Hematopoietic multipotent progenitor cell (in vitro differentiated cells): Measurements from ENCODE around the gene ODAM. TPM values are rescaled to one million over a fixed set of nuclear protein-coding genes. Genes with fewer than 3 reads are reported as not detected.
"Not testable (repeated sequence)": the region's sequence is repeated elsewhere in the genome, so short reads cannot be mapped to it uniquely, and the experiment has no call there.

Experiments used
- DNase-seq, 3 donors: peaks; one replicate each; pipeline ENCODE4 v3.0.0-alpha.2; 2011 to 2015; ENCODE audit warnings: low read depth in 2 of 3, low spot score in 2 of 3
- total RNA-seq: library from RNA; depleted of rRNA; stranded (reverse); fragments of >200 nt; gene quantifications from one replicate; pipeline ENCODE4 v1.2.3, GENCODE V29; 2012

ODAM gene
- total RNA-seq, 1 donor: not detected

DNA sequence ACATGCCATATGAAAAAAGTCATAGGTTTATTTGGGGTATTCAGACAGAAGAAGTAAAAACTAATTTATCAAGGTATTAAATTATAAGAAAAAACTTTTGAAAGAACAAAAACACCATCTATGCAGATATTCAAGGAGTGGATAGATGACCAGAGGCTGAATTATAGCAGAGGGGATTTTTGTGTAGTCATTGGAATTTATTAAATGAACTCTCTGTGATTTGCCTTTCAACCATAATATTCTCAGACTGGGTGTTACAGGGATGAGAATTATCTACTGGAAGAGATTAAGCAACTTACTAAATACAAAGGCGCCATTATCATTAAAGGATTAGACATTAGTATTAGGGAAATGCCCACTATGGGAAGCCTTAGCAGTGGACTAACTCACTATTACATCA lies 21.0 kb downstream of the ODAM start:
- not testable (repeated sequence) for DNase-seq

GRCh38 chr4:70221389-70221788 lies 25.9 kb downstream of the ODAM start:
- not testable (repeated sequence) for DNase-seq

DNA sequence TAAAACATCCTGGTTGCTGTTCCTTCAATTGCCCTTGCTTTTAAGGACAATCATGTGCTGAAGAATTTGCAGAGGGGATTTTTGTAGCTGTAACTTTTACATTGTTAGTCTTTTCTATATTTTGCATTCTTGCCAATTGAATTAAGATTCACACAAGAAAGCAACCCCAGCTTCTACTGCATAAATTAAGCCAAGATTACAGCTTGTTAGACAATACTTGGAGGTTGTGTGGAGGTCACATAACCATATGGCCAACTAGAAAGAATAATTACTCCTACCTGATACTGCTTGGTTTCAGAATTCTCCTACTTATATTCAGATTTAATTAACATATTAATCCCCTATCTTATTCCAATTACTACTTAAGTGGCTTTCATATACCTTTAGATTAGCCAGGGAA lies 26.3 kb downstream of the ODAM start:
- not testable (repeated sequence) for DNase-seq

GRCh38 chr4:70225824-70226223 lies 30.3 kb downstream of the ODAM start, which contains the start of gene FDCSP:
TSS of gene FDCSP (plus strand) at chr4:70226124. CDS start at chr4:70231195, 5,071 bp downstream.
- DNase-seq: no peak

GRCh38 chr4:70236125-70236524 lies 40.6 kb downstream of the ODAM start:
- DNase-seq: no peak

DNA sequence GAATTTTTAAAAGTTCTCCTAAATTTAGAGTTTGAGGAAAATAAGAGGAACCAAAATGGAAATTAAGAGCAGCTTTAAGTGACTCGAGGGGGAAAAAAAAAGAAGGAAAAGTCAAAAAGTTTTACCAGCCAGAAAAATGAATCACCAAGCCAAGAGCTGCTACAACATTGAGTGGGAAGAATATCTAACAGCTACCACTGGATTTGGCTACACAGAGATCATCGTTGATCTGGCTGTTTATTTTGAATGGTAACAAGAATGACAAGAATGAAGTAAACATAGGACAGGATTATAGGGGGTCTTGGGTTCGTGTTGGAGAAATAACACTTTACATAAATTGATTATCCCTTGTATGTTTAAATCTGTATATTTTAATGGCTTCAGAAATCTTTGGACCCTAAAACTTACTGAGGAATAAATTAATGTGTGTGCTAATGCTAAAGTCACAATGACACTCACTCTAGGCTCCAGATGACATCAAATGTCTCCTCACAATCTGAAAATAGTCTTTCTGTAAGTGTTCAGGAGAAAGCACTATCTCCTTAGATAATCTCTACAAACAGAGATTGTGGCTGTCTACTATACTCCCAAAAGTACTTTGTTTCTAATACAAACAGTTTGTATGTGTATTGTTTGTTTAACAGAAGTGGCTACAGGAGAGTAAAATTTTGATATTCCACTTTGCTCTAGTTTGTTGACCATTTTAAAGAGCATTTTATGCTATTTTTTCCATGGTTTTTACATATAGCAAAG lies 43.8 kb downstream of the ODAM start:
- no peak for DNase-seq

DNA sequence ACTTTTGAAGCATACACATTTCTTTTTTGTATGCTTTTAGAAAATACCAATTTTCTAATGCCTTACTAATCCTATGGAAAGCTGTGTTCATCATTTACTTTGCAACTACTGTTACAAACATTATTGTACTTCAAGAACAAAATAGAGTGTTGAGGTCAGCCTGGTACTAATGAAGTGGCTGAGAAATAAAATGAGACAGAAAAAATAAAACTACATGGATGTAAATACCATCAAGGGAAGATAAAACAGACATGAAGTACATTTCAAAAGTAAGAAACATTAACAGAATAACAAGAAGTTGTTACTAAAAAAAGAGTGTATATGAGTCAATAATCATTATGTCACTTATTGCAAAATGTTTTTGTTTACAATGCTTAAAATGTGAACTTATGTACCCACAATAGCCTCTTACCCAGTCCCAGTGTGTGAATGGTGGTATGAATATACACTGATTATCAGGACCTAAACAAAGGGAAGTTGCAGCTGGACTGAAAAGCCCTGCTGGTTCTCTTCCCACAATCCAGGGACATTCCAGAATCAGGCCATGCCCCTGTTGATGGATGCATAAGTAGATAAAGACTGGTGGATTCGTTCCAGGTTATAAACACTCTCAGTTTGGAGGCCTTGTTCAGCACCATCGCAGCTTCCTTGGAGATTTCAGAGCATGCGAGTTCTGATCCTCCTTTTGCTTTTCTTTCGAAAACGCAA lies 44.5 kb downstream of the ODAM start:
- DNase-seq: no peak

GRCh38 chr4:70242297-70242696 lies 46.8 kb downstream of the ODAM start, which contains the start of gene CSN3:
TSS of gene CSN3 (plus strand) at chr4:70242597. CDS start at chr4:70244820, 2,223 bp downstream.
- not testable (repeated sequence) for DNase-seq

GRCh38 chr4:70243091-70243490 lies 47.6 kb downstream of the ODAM start:
- DNase-seq: no peak

DNA sequence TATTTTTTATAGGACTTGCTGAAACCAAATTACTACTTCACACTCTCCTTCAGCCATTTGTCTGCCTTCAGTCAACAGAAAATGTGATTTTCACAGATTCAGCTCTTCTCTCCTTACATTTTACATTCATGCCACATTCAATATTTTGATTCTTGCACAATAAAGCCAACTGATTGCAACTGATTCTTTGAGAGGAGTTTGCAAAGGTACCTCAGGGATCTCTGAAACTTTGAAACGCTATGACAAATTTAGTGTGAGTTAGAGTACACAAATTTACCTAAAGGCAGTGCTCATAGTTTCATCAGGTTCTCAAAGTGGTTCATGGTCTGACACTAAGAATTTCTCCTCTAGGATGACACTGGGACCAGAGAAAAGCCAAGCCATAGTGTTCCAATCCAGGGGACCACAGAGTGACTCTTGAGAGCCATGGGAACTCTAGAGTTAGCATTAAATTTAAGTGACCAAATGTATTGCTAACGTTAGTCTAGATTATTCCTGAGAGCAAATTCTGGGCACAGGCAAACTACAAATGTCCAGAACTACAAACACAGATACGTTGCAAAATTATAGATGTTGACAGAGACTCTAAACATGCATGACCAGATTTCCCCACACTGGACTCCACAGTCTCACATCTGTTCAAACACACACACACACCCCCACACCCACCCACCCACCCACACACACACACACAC lies 55.9 kb downstream of the ODAM start:
- no peak for DNase-seq

DNA sequence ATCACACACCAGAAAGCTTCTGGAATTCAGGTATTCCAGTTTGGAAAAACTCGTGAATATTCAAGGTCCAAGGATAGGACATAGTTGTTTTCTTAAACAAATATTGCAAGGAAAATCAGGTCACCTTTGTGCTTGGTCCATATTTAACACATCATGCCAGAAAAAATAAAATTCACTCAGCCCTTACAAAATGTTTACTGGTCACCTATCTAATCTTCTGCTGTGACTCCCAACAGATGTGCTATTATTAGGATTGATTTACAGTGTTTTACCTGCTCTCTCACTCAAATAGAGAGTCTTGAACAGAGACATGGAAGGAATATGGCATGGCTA lies 56.4 kb downstream of the ODAM start:
- DNase-seq: no peak

Other genes starting within 250 kb of the ODAM start
- gene CSN2, start 230.0 kb upstream of the ODAM start, total RNA-seq: not detected
- gene STATH, start 199.8 kb upstream of the ODAM start, total RNA-seq: not detected
- not detected for gene HTN3, start 167.3 kb upstream of the ODAM start, total RNA-seq
- not detected for gene HTN1, start 145.3 kb upstream of the ODAM start, total RNA-seq
- gene PRR27, start 41.5 kb upstream of the ODAM start, total RNA-seq: under 0.01 TPM
- not detected for gene FDCSP, start 30.4 kb downstream of the ODAM start, total RNA-seq
- gene CSN3, start 46.9 kb downstream of the ODAM start, total RNA-seq: not detected
- not detected for gene CABS1, start 139.3 kb downstream of the ODAM start, total RNA-seq
- not detected for gene SMR3A, start 165.0 kb downstream of the ODAM start, total RNA-seq
- gene SMR3B, start 187.4 kb downstream of the ODAM start, total RNA-seq: not detected
- gene OPRPN, start 202.2 kb downstream of the ODAM start, total RNA-seq: not detected